NCI-H2171 treated with DMSO at 0.1 percent for 48 hours (cell line): ENCODE measurements around the gene RBBP5.
"Not testable (repeated sequence)": the region's sequence is repeated elsewhere in the genome, so short reads cannot be mapped to it uniquely, and the experiment has no call there.

Experiments used
- DNase-seq: peaks from one replicate; lab custom pipeline; 2025; lab: John Stamatoyannopoulos, UW

The RBBP5 gene, protein sequence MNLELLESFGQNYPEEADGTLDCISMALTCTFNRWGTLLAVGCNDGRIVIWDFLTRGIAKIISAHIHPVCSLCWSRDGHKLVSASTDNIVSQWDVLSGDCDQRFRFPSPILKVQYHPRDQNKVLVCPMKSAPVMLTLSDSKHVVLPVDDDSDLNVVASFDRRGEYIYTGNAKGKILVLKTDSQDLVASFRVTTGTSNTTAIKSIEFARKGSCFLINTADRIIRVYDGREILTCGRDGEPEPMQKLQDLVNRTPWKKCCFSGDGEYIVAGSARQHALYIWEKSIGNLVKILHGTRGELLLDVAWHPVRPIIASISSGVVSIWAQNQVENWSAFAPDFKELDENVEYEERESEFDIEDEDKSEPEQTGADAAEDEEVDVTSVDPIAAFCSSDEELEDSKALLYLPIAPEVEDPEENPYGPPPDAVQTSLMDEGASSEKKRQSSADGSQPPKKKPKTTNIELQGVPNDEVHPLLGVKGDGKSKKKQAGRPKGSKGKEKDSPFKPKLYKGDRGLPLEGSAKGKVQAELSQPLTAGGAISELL

DNA sequence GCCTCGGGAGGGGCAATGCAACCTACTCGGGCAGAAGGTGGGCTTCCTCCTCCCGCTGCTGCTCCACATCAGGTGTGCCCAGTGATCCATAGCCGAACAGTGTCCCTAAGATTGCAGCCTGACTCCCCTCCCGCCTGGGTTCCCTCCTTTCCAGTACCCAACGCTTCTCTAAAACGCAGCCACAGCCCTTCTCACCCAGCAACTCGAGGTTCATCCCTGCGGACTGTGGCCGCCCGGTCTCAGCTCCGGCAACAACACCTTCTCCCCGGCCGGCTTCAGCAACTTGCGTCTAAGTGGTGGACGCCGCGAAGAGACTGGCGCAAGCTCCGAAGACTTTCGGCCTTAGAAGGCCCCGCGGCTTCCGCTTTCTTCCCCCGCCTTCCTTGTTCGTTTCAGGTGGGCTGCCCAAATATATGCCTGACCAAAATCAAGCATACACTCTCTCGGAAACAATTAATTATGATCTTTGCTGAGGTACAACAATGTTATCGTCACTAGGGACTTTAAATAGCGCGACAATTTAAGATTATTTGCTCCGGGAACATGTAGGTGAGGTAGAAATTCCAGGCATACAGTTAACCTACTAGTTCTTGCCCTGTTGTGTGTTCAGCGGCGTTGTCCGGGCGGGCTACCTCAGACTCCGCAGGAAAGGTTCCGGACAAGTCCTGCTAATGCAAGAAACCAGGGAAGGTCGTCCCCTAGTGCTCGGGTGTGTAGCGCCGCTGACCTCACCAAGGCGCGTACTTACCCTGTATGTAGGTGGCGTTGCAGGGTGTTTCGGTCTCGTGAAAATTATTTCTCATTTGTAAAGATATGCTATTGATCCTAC, at the start of gene RBBP5:
Gene RBBP5 (minus strand): TSS at position 319 of the 829 bp plus-strand sequence. CDS start 105 bp downstream, at position 214.
- peak; percentile 97 for DNase-seq

DNA sequence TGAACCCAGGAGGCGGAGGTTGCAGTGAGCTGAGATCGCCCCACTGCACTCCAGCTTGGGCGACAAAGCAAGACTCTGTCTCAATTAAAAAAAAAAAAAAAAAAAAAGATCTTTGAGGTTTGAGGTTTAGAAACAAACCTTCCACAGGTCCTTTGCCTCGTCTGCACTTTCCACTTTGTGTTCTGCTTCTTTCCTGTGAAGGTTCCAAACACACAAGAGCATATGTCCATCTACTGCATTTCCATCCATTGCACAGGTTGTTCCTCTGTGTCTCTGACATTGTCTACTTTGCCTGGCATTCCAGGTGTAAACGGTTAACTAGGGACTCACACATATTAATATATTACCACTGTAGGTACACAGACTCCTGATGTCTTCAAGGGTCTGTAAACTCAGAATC, 49.6 kb upstream of the RBBP5 start:
- DNase-seq = no peak

DNA sequence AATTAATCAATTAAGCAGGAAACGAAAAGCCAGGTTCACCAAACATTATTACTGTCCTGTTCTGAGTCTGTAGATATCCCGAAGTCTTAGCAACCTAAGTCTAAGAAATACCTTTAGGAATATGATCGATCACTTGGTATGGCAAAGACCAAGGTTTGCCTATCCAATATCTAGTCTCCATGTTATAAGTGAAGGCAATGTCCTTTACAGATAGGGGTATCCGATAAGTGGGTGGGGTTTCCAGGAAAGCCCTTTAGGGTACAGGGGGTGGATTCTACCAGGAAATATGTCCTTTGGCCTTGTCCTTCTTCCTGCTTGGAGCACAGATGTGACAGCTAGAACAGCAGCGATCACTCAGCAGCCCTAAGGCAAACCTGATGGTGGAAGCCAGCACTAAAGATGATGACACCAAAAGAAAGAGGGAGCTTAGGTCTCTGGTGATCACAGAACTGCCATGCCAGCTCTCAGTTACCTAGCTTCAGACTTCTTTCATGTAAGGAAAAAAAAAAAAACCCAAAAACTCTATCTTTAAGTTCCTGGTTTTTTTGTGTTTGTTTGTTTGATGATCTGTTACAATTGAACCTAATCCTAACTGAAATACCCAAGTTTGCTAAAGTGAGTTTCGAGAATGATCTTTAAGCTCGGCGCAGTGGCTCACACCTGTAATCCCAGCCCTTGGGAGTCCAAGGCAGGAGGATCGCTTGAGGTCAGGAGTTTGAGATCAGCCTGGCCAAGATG, 48.9 kb upstream of the RBBP5 start:
- DNase-seq = no peak

DNA sequence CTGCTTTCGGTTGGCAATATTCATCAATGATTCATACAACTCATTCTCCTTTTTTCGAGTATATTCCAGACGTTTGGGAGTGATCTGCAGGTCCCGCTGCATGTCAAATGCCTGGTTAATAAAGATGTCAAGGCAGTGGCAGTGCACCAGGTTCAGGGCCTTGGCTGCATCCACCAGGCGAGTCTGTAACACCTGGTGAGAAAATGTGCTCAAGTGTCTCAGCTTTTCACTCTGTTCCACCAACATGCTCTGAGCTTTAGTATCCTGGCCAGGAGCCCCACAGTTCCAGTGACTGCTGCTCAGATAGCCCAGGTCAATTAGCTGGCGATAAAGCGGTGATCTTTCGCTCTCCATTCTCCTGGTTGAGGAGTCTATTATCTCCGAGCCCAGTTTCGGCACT, 47.5 kb upstream of the RBBP5 start:
- DNase-seq = no peak

DNA sequence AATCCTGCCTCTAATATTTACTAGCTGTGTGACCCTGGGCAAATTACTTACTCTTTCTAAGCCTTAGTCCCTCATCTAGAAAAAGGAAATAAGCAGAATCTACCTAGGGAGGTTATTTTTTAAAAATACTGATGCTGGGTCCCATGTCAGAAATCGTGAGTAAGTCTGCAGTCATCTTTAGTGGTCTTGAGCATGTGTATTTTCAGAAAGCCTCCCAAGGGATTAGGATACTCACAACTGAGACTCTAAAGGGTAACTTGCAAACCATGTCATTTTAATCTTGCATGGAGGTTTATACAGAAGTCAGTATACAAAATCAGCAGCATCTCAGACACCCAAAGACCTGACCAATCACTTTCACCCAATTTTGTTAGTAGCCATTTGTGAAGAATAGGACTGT, 46.5 kb upstream of the RBBP5 start:
- no peak for DNase-seq

DNA sequence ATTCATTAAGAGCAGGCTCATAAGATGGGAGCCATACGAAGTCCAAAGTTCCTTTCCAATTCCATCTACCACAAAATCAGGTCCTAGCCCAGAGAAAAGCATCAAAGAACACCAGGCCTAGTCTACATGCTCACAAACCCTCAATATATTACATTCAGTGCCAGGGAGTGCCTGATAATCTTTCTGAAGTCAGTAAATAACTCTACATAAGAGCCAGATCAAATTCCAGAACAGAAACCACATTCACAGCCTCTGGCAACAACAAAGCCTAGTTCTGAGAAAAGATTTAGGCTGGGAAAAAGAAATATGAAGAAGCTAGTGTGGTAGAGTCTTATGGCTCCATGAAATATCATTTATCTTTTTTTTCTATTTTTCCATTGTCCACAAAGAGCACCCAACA, 40.5 kb upstream of the RBBP5 start:
- no peak for DNase-seq

DNA sequence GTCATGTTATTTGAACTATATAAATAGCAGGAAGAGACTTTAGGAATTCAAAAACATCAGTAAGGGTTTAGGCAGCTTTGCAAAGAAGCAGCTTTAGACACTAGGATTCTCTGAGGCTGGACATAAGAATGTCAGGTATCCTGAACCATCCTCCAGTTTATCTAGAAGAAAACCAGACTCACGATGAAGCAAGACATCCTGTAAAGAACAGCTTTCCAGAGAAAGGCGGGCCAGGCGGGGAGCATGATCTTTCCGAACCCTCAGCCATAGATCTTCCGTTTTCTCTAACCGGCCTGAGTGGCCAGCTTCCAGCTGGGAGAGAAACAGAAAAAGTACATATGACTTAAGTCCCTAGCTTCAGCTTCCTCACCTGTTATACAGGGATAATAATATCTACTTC, 39.3 kb upstream of the RBBP5 start:
- DNase-seq = no peak

DNA sequence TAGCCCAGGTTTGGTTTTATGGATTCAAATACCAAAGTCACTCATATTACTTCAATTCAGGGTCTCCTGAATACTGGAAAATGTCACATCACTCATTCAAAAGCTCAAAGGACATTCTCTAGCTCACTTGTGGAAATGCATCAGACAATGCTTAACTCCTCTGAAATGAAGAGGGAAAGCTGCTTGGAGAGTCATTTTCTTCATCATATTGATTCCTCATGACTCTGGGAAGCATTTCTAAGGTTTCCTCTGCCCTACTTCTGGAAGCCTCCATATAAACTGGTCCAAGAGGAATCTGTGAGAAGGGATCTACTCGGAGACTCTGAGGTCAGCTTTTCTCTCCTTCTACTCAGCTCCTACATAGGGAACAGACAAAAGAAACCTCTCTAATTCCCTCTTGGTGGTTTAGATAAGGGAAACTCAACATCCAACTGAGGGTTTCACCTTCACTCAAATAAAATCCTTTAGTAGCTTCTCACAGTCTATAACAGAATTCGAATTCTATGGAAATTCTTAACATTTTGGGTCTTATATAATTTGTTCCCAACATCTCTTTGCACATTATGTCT, 36.4 kb upstream of the RBBP5 start:
- DNase-seq = no peak

DNA sequence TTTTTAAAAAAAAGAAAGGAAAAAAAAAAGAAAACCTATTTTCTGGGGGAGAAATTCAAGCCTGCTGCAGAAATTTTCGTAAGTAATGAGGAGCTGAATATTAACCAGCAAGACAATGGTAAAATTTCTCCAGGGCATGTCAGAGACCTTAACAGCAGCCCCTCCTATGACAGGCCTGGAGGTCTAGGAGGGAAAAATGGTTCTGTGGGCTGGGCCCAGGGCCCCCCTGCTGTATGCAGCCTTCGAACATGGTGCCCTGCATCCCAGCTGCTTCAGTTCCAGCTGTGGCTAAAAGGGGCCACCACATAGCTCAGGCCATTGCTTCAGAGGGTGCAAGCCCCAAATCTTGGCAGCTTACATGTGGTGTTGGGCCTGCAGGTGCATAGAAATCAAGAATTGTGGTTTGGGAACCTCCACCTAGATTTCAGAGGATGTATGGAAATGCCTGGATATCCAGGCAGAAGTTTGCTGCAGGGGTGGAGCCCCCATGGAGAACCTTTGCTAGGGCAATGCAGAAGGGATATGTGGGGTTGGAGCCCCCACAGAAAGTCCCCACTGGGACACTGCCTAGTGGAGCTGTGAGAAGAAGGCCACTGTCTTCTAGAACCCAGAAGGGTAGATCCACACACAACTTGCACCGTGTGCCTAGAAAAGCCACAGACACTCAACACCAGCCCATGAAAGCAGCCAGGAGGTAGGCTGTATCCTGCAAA, 34.0 kb upstream of the RBBP5 start:
- DNase-seq = not testable (repeated sequence)

DNA sequence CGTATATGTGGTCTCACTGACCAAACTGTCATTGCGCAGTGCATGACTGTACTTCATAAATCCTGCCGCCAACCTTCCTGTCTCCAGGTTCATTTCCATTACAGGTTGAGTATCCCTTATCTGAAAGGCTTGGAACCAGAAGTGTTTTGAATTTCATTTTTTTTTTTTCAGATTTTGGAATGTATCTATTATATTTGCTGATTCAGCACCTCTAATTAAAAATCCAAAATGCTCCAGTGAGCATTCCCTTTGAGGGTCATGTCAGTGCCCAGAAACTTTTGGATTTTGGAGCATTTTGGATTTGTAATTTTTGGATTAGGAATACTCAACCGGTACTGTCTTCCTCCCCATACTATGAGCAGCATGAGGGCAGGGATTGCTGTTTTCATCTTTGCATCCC, 30.7 kb upstream of the RBBP5 start:
- no peak for DNase-seq

DNA sequence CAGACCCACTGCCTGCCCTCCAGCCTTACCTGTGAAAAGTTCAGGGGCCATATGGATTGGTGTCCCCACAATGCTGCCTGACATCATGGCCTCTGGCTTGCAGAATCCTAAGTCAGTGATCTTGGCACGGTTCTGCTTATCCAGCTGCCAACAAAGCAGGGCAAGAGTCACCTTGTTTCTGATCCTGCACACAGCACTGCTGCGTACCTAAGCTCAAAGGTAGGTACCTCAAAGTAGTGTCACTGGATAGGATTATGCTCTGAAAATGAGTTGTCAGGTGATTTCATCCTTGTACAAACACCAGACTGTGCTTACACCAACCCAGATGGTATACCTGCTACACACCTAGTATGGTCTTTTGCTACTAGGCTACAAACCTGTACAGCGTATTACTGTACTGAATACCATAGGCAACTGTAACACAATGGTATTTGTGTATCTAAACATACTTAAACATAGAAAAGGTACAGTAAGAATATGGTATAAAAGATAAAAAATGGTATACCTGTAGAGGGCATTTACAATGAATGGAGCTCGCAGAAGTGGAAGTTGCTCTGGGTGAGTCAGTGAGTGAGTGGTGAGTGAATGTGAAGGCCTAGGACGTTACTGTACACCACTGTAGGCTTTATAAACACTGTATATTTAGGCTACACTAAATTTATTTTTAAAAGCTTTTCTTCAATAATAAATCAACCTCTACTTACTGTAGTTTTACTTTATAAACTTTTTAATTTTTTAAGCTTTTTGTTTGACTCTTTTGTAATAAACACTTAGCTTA, 29.1 kb upstream of the RBBP5 start:
- no peak for DNase-seq

DNA sequence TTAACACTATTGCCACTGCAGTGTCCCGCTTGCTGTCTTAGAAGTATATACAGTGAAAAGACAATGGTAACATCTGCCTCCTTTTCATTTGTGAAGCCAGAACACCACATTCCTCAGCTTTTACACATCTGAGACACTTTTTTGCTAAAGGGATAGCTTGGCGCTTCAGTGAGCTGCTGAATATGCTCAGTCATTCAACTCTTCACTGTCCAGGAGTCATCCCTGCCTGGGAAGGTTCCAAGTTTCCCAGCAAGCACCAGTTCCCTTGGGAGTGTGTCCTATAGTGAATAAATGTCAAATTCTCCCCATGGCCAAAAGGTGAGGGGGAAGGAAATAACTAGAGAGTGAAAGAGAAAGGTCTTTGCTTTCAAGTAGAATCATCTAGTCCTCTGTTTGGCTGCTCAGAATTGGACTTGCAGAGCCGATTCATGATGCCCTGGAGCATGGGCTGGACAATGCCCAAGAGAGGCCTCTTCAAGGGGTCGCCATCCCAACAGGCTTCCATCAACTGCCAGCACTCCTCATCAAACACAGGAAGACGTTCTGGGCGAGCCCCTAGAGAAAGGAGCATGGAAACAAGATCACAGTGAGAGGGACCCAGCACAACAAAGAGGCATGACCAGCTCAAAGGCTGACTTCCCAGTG, 25.5 kb upstream of the RBBP5 start:
- DNase-seq = no peak

DNA sequence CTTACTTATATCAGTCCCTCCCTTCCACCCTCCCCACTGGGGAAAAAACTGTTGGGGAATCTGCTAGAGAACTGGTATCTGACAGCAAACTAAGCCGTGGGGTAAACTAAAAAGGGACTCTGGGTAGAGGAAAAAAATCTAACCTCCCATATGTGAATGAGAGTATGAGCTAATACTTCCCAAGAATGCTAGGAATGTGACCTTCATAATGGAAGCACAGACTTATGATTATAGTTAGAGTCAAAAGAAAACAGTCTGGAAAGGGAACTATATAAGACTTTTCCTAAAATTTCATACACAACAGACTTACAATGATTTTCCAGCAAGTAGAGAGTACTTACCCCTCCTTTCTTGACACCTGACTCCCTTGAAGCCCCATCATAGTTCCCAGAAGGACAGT, 23.0 kb upstream of the RBBP5 start:
- no peak for DNase-seq

DNA sequence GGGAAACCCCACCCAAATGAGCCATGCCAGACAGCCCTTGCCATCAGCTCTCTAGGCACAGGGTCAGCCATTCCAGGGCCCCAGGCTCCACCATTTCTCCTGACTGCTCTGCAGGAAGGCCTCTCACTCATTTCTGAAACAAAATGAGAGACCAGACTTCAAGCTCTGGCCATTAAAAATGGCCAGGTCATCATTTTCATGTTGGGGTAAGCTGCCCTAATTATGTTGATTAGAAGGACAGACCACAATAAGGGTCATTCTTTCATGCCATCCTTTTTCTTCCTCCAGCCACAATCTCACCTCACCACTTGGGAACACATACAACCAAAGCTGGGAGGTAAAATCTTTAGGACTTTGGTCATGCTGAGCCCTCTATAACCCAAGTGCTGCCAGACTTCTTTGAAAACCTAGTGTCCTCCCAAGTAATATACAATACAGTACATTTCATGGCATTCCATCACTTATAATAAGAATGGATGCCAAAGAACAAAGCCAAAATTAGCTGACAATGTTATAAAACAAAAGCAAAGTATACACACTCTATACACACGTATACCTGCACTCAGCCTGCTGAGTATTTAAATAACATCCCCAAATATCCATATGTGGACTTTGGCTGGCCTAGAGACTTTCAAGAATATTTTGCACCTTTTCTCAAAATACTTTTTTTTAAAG, 22.4 kb upstream of the RBBP5 start:
- DNase-seq = no peak

DNA sequence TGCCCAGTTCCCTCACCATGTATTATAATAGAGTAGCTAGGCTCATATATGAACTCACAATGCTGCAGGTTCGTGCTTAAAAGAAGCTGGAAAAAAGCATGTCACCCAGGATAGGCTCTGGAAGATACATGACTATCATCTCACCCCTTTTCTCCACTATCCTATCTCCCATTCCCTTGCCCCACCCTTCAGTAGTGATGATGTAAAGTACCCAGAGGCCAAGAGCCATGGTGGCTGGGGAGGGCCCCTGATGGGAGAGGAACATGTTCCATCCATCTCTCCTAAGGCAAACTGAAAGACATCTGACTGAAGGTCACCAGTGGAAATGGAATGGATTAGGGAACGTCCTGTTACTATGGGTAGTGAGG, 20.3 kb upstream of the RBBP5 start:
- DNase-seq = no peak

DNA sequence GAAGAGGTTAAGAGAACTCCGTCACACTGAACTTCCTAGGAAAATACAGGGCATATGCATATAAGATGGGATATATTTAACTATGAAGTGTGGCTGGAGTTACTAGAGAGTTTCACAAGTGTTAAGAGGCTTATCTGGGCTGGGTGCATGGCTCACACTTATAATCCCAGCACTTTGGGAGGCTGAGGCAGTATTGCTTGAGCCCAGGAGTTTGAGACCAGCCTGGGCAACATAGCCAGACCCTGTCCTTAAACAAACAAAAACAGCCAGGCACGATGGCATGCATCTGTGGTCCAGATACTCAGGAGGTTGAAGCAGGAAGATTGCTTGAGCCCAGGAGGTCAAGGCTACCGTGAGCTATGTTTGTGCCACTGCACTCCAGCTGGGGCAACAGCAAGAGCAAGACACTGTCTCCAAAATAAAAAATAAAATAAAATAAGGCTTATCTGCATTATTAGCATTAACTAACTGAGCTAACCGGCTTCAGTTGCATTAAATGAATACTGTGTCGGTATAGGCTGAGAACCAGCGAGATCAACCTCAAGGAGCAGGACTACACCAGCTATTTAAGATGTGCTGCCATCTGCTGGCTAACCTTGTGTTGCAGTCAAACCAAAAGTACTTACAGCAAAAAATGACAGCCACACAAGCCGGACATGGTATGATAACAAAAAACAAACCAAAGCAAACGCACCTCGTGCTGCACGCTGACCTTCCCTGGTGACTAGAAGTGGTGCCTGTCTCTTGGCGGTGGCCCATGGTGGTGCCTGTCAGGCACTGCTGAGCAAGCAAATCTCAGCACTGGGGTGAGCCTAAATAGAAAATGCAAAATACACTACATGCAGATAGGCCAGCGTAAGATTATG, 19.7 kb upstream of the RBBP5 start:
- DNase-seq = peak; percentile 78

DNA sequence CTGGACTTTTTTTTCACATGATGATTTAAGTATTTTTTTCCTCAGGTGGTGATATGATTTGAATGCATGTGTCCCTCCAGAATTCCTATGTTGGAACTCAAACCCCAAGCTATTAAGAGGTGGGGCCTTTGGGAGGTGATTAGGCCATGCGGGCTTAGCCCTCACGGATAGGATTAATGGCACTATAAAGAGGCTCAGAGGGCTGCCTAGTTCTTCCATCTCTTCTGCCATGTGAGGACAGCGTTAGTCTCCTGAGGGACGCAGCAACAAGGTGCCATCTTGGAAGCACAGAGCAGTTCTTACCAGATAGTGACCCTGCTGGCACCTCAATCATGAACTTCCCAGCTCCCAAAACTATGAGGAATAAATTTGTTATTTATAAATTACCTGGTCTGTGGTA, 18.3 kb upstream of the RBBP5 start:
- no peak for DNase-seq

DNA sequence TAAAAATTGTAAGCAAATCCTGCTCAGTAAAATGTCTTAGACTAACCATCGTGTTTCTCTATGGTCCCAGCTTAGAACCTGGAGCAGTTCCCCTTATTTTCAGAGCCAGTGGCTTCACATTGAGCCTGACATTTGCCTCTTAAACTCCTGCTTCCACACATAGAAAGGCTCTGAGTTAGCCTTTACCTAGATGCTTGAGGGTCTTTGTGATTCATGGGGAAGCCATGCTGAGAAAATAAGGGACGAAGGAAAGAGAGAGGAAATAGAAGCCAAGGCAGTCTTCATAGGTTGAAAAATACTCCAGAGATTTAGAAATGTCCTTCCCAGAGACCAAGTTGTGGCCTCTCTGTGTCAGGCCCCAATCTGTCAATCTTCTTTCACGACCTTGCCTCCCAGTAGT, 16.1 kb upstream of the RBBP5 start:
- no peak for DNase-seq

DNA sequence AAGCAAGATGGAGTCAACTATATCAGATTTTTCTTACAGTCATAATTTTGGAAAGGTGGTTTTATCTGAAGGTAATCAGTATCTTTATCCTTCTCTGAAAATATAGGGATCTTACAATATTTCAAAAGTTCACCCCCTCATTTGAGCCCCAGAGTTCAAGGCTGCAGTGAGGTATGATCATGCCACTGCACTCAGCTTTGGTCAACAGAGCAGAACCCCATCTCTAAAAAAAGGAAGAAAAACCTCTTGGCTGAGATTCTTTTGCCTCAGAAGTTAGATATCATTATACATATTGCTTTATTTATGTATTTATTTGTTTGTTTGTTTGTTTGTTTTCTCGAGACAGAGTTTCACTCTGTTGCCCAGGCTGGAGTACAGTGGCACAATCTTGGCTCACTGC, 11.5 kb upstream of the RBBP5 start:
- no peak for DNase-seq
